ENCODE data around the gene CX3CL1. TPM values are rescaled to one million over a fixed set of nuclear protein-coding genes. Genes with fewer than 3 reads are reported as not detected.
"Not testable (repeated sequence)": the region's sequence is repeated elsewhere in the genome, so short reads cannot be mapped to it uniquely, and the experiment has no call there.

CX3CL1 gene
- total RNA-seq, 5 donors from 2014 or later (not counting 1 experiment from before 2014, with no cell fraction given), result 0.13 to 0.18 (median 0.16) TPM; not detected in 2

GRCh38 chr16:57371494-57372371, 557 bp upstream of the CX3CL1 start:
- Histone ChIP-seq H3K4me1 (ENCODE audit: control insufficient read depth in 1 of 2, extremely low read depth in 1 of 2, insufficient read depth in 2 of 2, low read length in 2 of 2) (no peaks in the 10 kb centered on the region), H3K4me3 (ENCODE audit: control insufficient read depth in 1 of 2, extremely low read depth in 1 of 2, low read length in 1 of 2) (no peak overlapping the region), H3K27ac (ENCODE audit: low read length) (no peak overlapping the region), H3K36me3 (ENCODE audit: control insufficient read depth in 2 of 2, extremely low read depth in 1 of 2, insufficient read depth in 1 of 2, low read length in 1 of 2) (no peaks in the 10 kb centered on the region), H3K9me3 (no peaks in the 10 kb centered on the region), H3K27me3 (replicated peaks in 1 of 2; ENCODE audit: control insufficient read depth in 2 of 2, extremely low read depth in 1 of 2, insufficient read depth in 2 of 2, low read length in 1 of 2) (peaks cover 0 to 35% of the 10 kb centered on the region in 2 experiments)
- no peaks in the 10 kb centered on the region for H3K9me3 Mint-ChIP-seq
- no peak overlapping the region for H3K27ac Mint-ChIP-seq
- peaks cover 0 to 4% (median 0%) of the 10 kb centered on the region in 3 donors for H3K4me1 Mint-ChIP-seq
- no peaks in the 10 kb centered on the region for H3K36me3 Mint-ChIP-seq
- H3K4me3 Mint-ChIP-seq, result no peak overlapping the region
- POLR2A ChIA-PET, result no interaction called here
- DNase-seq, result no peak
- ATAC-seq (replicated peaks in 1 of 4), result no peak
- CTCF ChIA-PET, result no interaction called here
- H3K27me3 Mint-ChIP-seq, result peaks cover 6 to 15% of the 10 kb centered on the region in 2 donors
- WGBS (ENCODE audit: insufficient coverage), result 76% methylated on average over 14 of the region's 15 CpGs

GRCh38 chr16:57373117-57373947, 1.0 kb downstream of the CX3CL1 start:
- WGBS (ENCODE audit: insufficient coverage), result 67% methylated on average over 2 of the region's 9 CpGs
- Mint-ChIP-seq H3K27ac (no peak overlapping the region), H3K36me3 (no peaks in the 10 kb centered on the region), H3K9me3 (no peaks in the 10 kb centered on the region), H3K4me3 (no peak overlapping the region), H3K4me1 (peaks cover 0 to 8% (median 5%) of the 10 kb centered on the region in 3 donors), H3K27me3 (peaks cover 0 to 10% of the 10 kb centered on the region in 2 donors)
- Histone ChIP-seq H3K36me3 (ENCODE audit: control insufficient read depth in 2 of 2, extremely low read depth in 1 of 2, insufficient read depth in 1 of 2, low read length in 1 of 2) (no peaks in the 10 kb centered on the region), H3K9me3 (no peaks in the 10 kb centered on the region), H3K4me1 (ENCODE audit: control insufficient read depth in 1 of 2, extremely low read depth in 1 of 2, insufficient read depth in 2 of 2, low read length in 2 of 2) (no peaks in the 10 kb centered on the region), H3K27me3 (replicated peaks in 1 of 2; ENCODE audit: control insufficient read depth in 2 of 2, extremely low read depth in 1 of 2, insufficient read depth in 2 of 2, low read length in 1 of 2) (peaks cover 0 to 34% of the 10 kb centered on the region in 2 experiments), H3K4me3 (ENCODE audit: control insufficient read depth in 1 of 2, extremely low read depth in 1 of 2, low read length in 1 of 2) (no peak overlapping the region), H3K27ac (ENCODE audit: low read length) (no peak overlapping the region)
- ATAC-seq (replicated peaks in 1 of 4) (no peak), DNase-seq (no peak)
- CTCF ChIA-PET, result interaction anchor here in 1 of 2 donors (0.6 kb wide), 1 partner anchor 73 kb away, joined by 7 read pairs; no protein-coding TSS in a partner anchor
- POLR2A ChIA-PET, result no interaction called here

GRCh38 chr16:57374067-57374534, 1.8 kb downstream of the CX3CL1 start:
- no peaks in the 10 kb centered on the region for H3K9me3 ChIP-seq
- ATAC-seq (replicated peaks in 1 of 4), result no peak
- POLR2A ChIA-PET, result no interaction called here
- H3K9me3 Mint-ChIP-seq, result no peaks in the 10 kb centered on the region
- WGBS (ENCODE audit: insufficient coverage), result 67% methylated on average over 1 of the region's 9 CpGs
- no peak overlapping the region for H3K4me3 ChIP-seq (ENCODE audit: control insufficient read depth in 1 of 2, extremely low read depth in 1 of 2, low read length in 1 of 2)
- peaks cover 0 to 8% (median 5%) of the 10 kb centered on the region in 3 donors for H3K4me1 Mint-ChIP-seq
- DNase-seq, result no peak
- no peaks in the 10 kb centered on the region for H3K36me3 Mint-ChIP-seq
- H3K4me1 ChIP-seq (ENCODE audit: control insufficient read depth in 1 of 2, extremely low read depth in 1 of 2, insufficient read depth in 2 of 2, low read length in 2 of 2), result no peaks in the 10 kb centered on the region
- H3K27me3 ChIP-seq (replicated peaks in 1 of 2; ENCODE audit: control insufficient read depth in 2 of 2, extremely low read depth in 1 of 2, insufficient read depth in 2 of 2, low read length in 1 of 2), result peaks cover 0 to 34% of the 10 kb centered on the region in 2 experiments
- H3K27ac ChIP-seq (ENCODE audit: low read length), result no peak overlapping the region
- peaks cover 0 to 8% of the 10 kb centered on the region in 2 donors for H3K27me3 Mint-ChIP-seq
- no peaks in the 10 kb centered on the region for H3K36me3 ChIP-seq (ENCODE audit: control insufficient read depth in 2 of 2, extremely low read depth in 1 of 2, insufficient read depth in 1 of 2, low read length in 1 of 2)
- H3K27ac Mint-ChIP-seq, result no peak overlapping the region
- no peak overlapping the region for H3K4me3 Mint-ChIP-seq
- CTCF ChIA-PET, result interaction anchor here in 1 of 2 donors (0.6 kb wide), 1 partner anchor 74 kb away, joined by 7 read pairs; no protein-coding TSS in a partner anchor

GRCh38 chr16:57374925-57375465, 2.7 kb downstream of the CX3CL1 start:
- H3K9me3 ChIP-seq; CTCF ChIA-PET; ATAC-seq (replicated peaks in 1 of 4); H3K27ac Mint-ChIP-seq; H3K27me3 Mint-ChIP-seq; H3K4me1 Mint-ChIP-seq; H3K4me3 Mint-ChIP-seq; H3K4me3 ChIP-seq (ENCODE audit: control insufficient read depth in 1 of 2, extremely low read depth in 1 of 2, low read length in 1 of 2); H3K27ac ChIP-seq (ENCODE audit: low read length); H3K36me3 Mint-ChIP-seq; H3K4me1 ChIP-seq (ENCODE audit: control insufficient read depth in 1 of 2, extremely low read depth in 1 of 2, insufficient read depth in 2 of 2, low read length in 2 of 2); H3K36me3 ChIP-seq (ENCODE audit: control insufficient read depth in 2 of 2, extremely low read depth in 1 of 2, insufficient read depth in 1 of 2, low read length in 1 of 2); POLR2A ChIA-PET; H3K9me3 Mint-ChIP-seq; DNase-seq: not testable (repeated sequence)
- WGBS (ENCODE audit: insufficient coverage), result 89% methylated on average over 5 of the region's 8 CpGs
- peaks cover 0 to 28% of the 10 kb centered on the region in 2 experiments for H3K27me3 ChIP-seq (replicated peaks in 1 of 2; ENCODE audit: control insufficient read depth in 2 of 2, extremely low read depth in 1 of 2, insufficient read depth in 2 of 2, low read length in 1 of 2)

- Mint-ChIP-seq H3K9me3 (no peaks in the 10 kb centered on the region), H3K27ac (no peak overlapping the region)
- CTCF ChIA-PET, result interaction anchor here in 1 of 2 donors (0.6 to 0.7 kb wide), 3 partner anchors 34 to 829 kb away, joined by 3 to 5 read pairs (median 3); no protein-coding TSS in a partner anchor
These were observed 4.1 kb downstream of the CX3CL1 start for GRCh38 chr16:57376313-57376818.

More at GRCh38 chr16:57376313-57376818, 4.1 kb downstream of the CX3CL1 start:
- WGBS (ENCODE audit: insufficient coverage), result 79% methylated on average over 3 of the region's 3 CpGs
- Histone ChIP-seq H3K4me3 (ENCODE audit: control insufficient read depth in 1 of 2, extremely low read depth in 1 of 2, low read length in 1 of 2) (no peak overlapping the region), H3K9me3 (no peaks in the 10 kb centered on the region), H3K4me1 (ENCODE audit: control insufficient read depth in 1 of 2, extremely low read depth in 1 of 2, insufficient read depth in 2 of 2, low read length in 2 of 2) (peaks cover 0 to 6% of the 10 kb centered on the region in 2 experiments), H3K27ac (ENCODE audit: low read length) (no peak overlapping the region), H3K36me3 (ENCODE audit: control insufficient read depth in 2 of 2, extremely low read depth in 1 of 2, insufficient read depth in 1 of 2, low read length in 1 of 2) (no peaks in the 10 kb centered on the region), H3K27me3 (replicated peaks in 1 of 2; ENCODE audit: control insufficient read depth in 2 of 2, extremely low read depth in 1 of 2, insufficient read depth in 2 of 2, low read length in 1 of 2) (peaks cover 0 to 21% of the 10 kb centered on the region in 2 experiments)
- peaks cover 0 to 14% (median 11%) of the 10 kb centered on the region in 3 donors for H3K4me1 Mint-ChIP-seq
- no peak overlapping the region for H3K4me3 Mint-ChIP-seq
- peaks cover 0 to 4% of the 10 kb centered on the region in 2 donors for H3K27me3 Mint-ChIP-seq
- H3K36me3 Mint-ChIP-seq, result no peaks in the 10 kb centered on the region
- DNase-seq (no peak), ATAC-seq (replicated peaks in 1 of 4) (no peak)
- POLR2A ChIA-PET, result no interaction called here
